ENCODE data around the gene RELB. TPM values are rescaled to one million over a fixed set of nuclear protein-coding genes. Genes with fewer than 3 reads are reported as not detected.

Gene RELB
- total and polyA plus RNA-seq, 9 of the 15 experiments (the other 6 are each of a cell fraction or from before 2014, with no cell fraction given): 0.15 to 1.1 (median 0.28) TPM; not detected in 2

DNA sequence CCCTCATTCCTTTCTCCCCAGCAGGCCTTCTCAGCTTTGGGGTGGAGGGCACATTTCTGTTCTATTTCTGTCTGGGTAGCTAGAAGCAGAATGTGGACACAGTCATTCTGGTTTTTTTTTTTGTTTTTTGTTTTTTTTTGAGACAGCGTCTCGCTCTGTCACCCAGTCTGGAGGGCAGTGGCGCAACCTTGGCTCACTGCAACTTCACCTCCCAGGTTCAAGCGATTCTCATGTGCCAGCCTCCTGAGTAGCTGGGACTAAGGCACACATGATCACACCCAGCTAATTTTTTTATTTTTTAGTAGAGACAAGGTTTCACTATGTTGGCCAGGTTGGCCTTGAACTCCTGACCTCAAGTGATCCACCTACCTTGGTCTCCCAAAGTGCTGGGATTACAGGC lies 25.8 kb upstream of the RELB start:
- Histone ChIP-seq H3K9me1 (ENCODE audit: control insufficient read depth, insufficient read depth, low read length) (no peaks in the 10 kb centered on the region), H2AFZ (ENCODE audit: low read depth, low read length) (no peak overlapping the region), H3K27me3 (ENCODE audit: control insufficient read depth in 2 of 2, insufficient read depth in 2 of 2, low read length in 2 of 2) (no peaks in the 10 kb centered on the region), H3K4me3 (no peak overlapping the region), H4K20me1 (replicated peaks; ENCODE audit: control insufficient read depth, insufficient read depth, low read length) (no peaks in the 10 kb centered on the region), H3K79me2 (ENCODE audit: control insufficient read depth, insufficient read depth, low read length) (no peaks in the 10 kb centered on the region), H3K4me2 (ENCODE audit: insufficient read depth, low read length) (no peak overlapping the region), H3K4me1 (replicated peaks in 1 of 2; ENCODE audit: control insufficient read depth in 2 of 2, insufficient read depth in 2 of 2, low read length in 2 of 2) (peaks cover 0 to 5% of the 10 kb centered on the region in 2 experiments; a peak in 1 of 5 replicates), H3K27ac (ENCODE audit: extremely low read depth, low read depth, low read length) (no peak overlapping the region), H3K9ac (ENCODE audit: insufficient read depth in 1 of 2, low read depth in 2 of 2, low read length in 2 of 2) (no peak overlapping the region), H3K36me3 (ENCODE audit: control insufficient read depth, insufficient read depth, low read length) (peaks cover 72% of the 10 kb centered on the region), H3K9me3 (replicated peaks; ENCODE audit: control insufficient read depth, insufficient read depth, low read depth, low read length) (no peaks in the 10 kb centered on the region)
- WGBS (ENCODE audit: insufficient coverage, low coverage, missing lambda C conversion rate): 96% methylated on average over 2 of the region's 4 CpGs
- ChIA-PET CTCF (ENCODE audit: low intra/inter-chr PET ratio) (no interaction called here), POLR2A (interaction anchor here (0.6 to 2.0 kb wide), 7 partner anchors 9 to 344 kb away, joined by 3 to 5 read pairs (median 3); no protein-coding TSS in a partner anchor)
- intact Hi-C loops (cut with micrococcal nuclease) (no loop called here), in situ Hi-C loops (cut with MboI) (no loop called here)
- BruUV-seq (replicated peaks): no TSS peak
- FAIRE-seq (no peak), DNase-seq (ENCODE audit: extremely low read depth in 1 of 4, low spot score in 3 of 4) (no peak), ATAC-seq (no peak)
- TF ChIP-seq ZNF75A (CRISPR knock-in tag; IDR thresholded peaks at IDR 0.05) (no peak), CSDE1 (IDR thresholded peaks at IDR 0.05) (no peak), ZFP30 (CRISPR knock-in tag; IDR thresholded peaks at IDR 0.05; ENCODE audit: borderline replicate concordance) (no peak), SMAD2 (IDR thresholded peaks at IDR 0.05; ENCODE audit: low read depth, low read length) (no peak), KAT2B (IDR thresholded peaks at IDR 0.05; ENCODE audit: low read depth, low read length) (no peak), PTBP1 (IDR thresholded peaks at IDR 0.05; ENCODE audit: low read depth, low read length) (no peak), SP1 (CRISPR knock-in tag; IDR thresholded peaks at IDR 0.05) (no peak), RFX1 (IDR thresholded peaks at IDR 0.05) (no peak)
- TF ChIP-seq, protein P1, sequence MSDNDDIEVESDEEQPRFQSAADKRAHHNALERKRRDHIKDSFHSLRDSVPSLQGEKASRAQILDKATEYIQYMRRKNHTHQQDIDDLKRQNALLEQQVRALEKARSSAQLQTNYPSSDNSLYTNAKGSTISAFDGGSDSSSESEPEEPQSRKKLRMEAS (CRISPR knock-in tag; IDR thresholded peaks at IDR 0.05): no peak
- TF ChIP-seq, protein P2, sequence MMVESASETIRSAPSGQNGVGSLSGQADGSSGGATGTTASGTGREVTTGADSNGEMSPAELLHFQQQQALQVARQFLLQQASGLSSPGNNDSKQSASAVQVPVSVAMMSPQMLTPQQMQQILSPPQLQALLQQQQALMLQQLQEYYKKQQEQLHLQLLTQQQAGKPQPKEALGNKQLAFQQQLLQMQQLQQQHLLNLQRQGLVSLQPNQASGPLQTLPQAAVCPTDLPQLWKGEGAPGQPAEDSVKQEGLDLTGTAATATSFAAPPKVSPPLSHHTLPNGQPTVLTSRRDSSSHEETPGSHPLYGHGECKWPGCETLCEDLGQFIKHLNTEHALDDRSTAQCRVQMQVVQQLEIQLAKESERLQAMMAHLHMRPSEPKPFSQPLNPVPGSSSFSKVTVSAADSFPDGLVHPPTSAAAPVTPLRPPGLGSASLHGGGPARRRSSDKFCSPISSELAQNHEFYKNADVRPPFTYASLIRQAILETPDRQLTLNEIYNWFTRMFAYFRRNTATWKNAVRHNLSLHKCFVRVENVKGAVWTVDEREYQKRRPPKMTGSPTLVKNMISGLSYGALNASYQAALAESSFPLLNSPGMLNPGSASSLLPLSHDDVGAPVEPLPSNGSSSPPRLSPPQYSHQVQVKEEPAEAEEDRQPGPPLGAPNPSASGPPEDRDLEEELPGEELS (CRISPR knock-in tag; IDR thresholded peaks at IDR 0.05; ENCODE audit: borderline replicate concordance): no peak
- TF ChIP-seq, protein P3, sequence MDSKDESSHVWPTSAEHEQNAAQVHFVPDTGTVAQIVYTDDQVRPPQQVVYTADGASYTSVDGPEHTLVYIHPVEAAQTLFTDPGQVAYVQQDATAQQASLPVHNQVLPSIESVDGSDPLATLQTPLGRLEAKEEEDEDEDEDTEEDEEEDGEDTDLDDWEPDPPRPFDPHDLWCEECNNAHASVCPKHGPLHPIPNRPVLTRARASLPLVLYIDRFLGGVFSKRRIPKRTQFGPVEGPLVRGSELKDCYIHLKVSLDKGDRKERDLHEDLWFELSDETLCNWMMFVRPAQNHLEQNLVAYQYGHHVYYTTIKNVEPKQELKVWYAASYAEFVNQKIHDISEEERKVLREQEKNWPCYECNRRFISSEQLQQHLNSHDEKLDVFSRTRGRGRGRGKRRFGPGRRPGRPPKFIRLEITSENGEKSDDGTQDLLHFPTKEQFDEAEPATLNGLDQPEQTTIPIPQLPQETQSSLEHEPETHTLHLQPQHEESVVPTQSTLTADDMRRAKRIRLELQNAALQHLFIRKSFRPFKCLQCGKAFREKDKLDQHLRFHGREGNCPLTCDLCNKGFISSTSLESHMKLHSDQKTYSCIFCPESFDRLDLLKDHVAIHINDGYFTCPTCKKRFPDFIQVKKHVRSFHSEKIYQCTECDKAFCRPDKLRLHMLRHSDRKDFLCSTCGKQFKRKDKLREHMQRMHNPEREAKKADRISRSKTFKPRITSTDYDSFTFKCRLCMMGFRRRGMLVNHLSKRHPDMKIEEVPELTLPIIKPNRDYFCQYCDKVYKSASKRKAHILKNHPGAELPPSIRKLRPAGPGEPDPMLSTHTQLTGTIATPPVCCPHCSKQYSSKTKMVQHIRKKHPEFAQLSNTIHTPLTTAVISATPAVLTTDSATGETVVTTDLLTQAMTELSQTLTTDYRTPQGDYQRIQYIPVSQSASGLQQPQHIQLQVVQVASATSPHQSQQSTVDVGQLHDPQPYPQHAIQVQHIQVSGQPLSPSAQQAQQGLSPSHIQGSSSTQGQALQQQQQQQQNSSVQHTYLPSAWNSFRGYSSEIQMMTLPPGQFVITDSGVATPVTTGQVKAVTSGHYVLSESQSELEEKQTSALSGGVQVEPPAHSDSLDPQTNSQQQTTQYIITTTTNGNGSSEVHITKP (IDR thresholded peaks at IDR 0.05; ENCODE audit: partially characterized antibody): no peak

Measured in K562 (cell line).